NCI-H226 (cell line): ENCODE measurements around the gene DPH6.

Source experiments
- DNase-seq: peaks from one replicate; pipeline ENCODE4 v3.0.0-alpha.2; 2015

The DPH6 gene

GRCh38 chr15:35540021-35540420 is 5.9 kb downstream of the DPH6 start:
- no peak for DNase-seq

GRCh38 chr15:35535365-35535916 is 10.5 kb downstream of the DPH6 start:
- no peak for DNase-seq

GRCh38 chr15:35533130-35534110 is 12.5 kb downstream of the DPH6 start:
- no peak for DNase-seq

GRCh38 chr15:35530698-35531097 is 15.3 kb downstream of the DPH6 start:
- DNase-seq, result no peak

- DNase-seq, result no peak
Measured at GRCh38 chr15:35529784-35530183, 16.2 kb downstream of the DPH6 start.

GRCh38 chr15:35522061-35522460 is 23.9 kb downstream of the DPH6 start:
- DNase-seq, result no peak

- DNase-seq, result no peak
Measured at GRCh38 chr15:35519541-35520149, 26.3 kb downstream of the DPH6 start.

- DNase-seq, result no peak
Measured at GRCh38 chr15:35519052-35519451, 26.9 kb downstream of the DPH6 start.

- no peak for DNase-seq
Measured at GRCh38 chr15:35514759-35515158, 31.2 kb downstream of the DPH6 start.

GRCh38 chr15:35507932-35508638 is 37.9 kb downstream of the DPH6 start:
- no peak for DNase-seq

GRCh38 chr15:35506272-35506870 is 39.6 kb downstream of the DPH6 start:
- DNase-seq, result no peak

- DNase-seq, result no peak
Measured at GRCh38 chr15:35505809-35506208, 40.2 kb downstream of the DPH6 start.

GRCh38 chr15:35505141-35505540 is 40.8 kb downstream of the DPH6 start:
- no peak for DNase-seq

- peak; percentile 74 for DNase-seq
Measured at GRCh38 chr15:35499723-35500122, 46.2 kb downstream of the DPH6 start.

- DNase-seq, result no peak
Measured at GRCh38 chr15:35496585-35496984, 49.4 kb downstream of the DPH6 start.

- DNase-seq, result no peak
Measured at GRCh38 chr15:35495080-35495479, 50.9 kb downstream of the DPH6 start.

GRCh38 chr15:35491999-35492398 is 54.0 kb downstream of the DPH6 start:
- DNase-seq, result no peak

- DNase-seq, result no peak
Measured at GRCh38 chr15:35491173-35491572, 54.8 kb downstream of the DPH6 start.

- DNase-seq, result no peak
Measured at GRCh38 chr15:35490511-35490910, 55.5 kb downstream of the DPH6 start.

- no peak for DNase-seq
Measured at GRCh38 chr15:35487417-35487816, 58.5 kb downstream of the DPH6 start.

- DNase-seq, result no peak
Measured at GRCh38 chr15:35486296-35486695, 59.7 kb downstream of the DPH6 start.

- no peak for DNase-seq
Measured at GRCh38 chr15:35485411-35485810, 60.6 kb downstream of the DPH6 start.
